ENCODE data around the gene TLR6.
A peak's percentile ranks its signal among the peaks of the same experiment; 100 is the strongest.

The TLR6 gene, protein sequence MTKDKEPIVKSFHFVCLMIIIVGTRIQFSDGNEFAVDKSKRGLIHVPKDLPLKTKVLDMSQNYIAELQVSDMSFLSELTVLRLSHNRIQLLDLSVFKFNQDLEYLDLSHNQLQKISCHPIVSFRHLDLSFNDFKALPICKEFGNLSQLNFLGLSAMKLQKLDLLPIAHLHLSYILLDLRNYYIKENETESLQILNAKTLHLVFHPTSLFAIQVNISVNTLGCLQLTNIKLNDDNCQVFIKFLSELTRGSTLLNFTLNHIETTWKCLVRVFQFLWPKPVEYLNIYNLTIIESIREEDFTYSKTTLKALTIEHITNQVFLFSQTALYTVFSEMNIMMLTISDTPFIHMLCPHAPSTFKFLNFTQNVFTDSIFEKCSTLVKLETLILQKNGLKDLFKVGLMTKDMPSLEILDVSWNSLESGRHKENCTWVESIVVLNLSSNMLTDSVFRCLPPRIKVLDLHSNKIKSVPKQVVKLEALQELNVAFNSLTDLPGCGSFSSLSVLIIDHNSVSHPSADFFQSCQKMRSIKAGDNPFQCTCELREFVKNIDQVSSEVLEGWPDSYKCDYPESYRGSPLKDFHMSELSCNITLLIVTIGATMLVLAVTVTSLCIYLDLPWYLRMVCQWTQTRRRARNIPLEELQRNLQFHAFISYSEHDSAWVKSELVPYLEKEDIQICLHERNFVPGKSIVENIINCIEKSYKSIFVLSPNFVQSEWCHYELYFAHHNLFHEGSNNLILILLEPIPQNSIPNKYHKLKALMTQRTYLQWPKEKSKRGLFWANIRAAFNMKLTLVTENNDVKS

DNA sequence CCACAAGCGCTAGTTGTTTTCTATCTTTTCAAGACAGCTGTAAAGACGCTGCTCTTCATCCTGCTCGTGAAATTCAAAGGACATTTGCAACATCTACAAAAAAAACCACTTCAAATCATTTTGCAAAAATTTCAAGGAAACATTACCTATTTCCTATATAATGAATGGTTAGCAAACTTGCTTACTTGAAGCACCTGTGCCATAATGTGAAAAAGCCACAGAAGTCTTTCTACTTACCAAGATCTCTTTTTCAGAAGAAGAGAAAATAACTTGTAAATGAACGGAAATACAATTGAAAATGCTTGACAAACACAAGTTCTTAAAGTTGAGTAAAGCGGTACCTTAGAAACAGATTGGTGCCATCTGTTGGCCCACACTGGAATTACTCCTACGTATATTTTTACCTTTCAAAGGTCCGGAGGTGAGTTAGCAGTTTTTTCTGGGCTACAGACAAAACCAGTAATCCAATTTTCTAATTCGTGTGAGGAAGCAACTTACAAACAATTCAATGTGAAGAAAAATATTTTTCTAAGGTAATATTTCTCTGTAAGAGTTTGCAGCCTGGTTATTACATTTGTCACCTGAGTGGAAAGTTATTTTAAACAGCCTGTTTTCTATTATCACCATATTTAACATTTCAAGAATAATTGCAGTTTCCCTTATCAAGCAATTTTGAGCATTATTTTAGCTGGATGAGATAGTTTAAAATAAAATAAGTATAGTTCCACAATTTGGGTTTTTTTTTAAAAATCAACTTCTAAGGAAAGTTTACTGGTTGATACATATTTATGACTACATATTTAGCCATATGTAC lies at the start of gene TLR6:
Gene TLR6 (minus strand): TSS at position 294 of the 814 bp plus-strand sequence. CDS start 27,344 bp downstream, outside the sequence.
- peak; percentile 53 for DNase-seq (ENCODE audit: low spot score)
- TF ChIP-seq, protein P1, sequence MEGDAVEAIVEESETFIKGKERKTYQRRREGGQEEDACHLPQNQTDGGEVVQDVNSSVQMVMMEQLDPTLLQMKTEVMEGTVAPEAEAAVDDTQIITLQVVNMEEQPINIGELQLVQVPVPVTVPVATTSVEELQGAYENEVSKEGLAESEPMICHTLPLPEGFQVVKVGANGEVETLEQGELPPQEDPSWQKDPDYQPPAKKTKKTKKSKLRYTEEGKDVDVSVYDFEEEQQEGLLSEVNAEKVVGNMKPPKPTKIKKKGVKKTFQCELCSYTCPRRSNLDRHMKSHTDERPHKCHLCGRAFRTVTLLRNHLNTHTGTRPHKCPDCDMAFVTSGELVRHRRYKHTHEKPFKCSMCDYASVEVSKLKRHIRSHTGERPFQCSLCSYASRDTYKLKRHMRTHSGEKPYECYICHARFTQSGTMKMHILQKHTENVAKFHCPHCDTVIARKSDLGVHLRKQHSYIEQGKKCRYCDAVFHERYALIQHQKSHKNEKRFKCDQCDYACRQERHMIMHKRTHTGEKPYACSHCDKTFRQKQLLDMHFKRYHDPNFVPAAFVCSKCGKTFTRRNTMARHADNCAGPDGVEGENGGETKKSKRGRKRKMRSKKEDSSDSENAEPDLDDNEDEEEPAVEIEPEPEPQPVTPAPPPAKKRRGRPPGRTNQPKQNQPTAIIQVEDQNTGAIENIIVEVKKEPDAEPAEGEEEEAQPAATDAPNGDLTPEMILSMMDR (IDR thresholded peaks at IDR 0.05; ENCODE audit: extremely low read depth, missing control alignments) = peak; percentile 47

GRCh38 chr4:38905652-38906385 lies 49.2 kb upstream of the TLR6 start:
- TF ChIP-seq, protein P1 (IDR thresholded peaks at IDR 0.05; ENCODE audit: extremely low read depth, missing control alignments) = no peak
- no peak for DNase-seq (ENCODE audit: low spot score)

GRCh38 chr4:38904682-38905081 lies 48.1 kb upstream of the TLR6 start:
- DNase-seq (ENCODE audit: low spot score) = no peak
- TF ChIP-seq, protein P1 (IDR thresholded peaks at IDR 0.05; ENCODE audit: extremely low read depth, missing control alignments) = no peak

- no peak for DNase-seq (ENCODE audit: low spot score)
- TF ChIP-seq, protein P1 (IDR thresholded peaks at IDR 0.05; ENCODE audit: extremely low read depth, missing control alignments) = no peak
Observed at GRCh38 chr4:38904090-38904666, 47.6 kb upstream of the TLR6 start.

DNA sequence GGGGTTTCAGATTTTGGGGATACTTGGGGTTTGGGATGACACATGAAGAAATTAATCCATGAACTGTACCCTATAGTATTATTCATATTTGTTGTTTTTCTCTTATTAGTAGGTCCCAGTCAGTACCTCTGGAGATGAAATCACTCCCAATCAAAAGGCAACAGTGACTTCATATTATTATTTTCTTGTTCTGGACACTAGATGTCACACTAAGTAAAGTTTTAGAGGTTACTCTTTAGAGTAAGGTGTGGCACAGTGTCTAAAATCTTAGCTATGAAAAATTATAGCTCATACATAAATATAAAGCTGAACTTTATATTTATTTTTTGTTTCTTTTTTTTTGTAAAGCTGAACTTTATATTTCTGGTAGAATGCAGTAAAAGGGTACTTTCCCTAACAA lies 46.1 kb upstream of the TLR6 start:
- TF ChIP-seq, protein P1 (IDR thresholded peaks at IDR 0.05; ENCODE audit: extremely low read depth, missing control alignments) = peak; percentile 13
- DNase-seq (ENCODE audit: low spot score) = peak; percentile 58

DNA sequence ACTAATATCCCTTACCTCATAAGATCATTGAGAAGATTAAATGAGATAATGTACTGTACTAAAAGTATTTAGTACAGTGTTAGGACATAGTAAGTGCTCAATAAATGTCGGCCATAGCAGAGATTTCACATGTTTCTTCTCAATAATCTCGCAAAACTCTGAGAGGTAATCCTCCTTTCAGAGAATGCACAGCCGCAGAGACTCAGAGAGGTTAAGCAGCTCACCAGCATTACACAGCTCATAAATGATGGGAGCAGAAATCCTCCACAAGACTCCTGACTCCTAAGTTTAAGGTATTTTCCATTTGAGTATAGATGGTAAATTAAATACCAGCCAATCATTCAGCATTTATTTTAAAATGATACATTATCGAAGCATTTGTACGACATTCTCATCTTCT lies 45.6 kb upstream of the TLR6 start:
- TF ChIP-seq, protein P1 (IDR thresholded peaks at IDR 0.05; ENCODE audit: extremely low read depth, missing control alignments) = no peak

More for the DNA sequence above, 45.6 kb upstream of the TLR6 start:
- DNase-seq (ENCODE audit: low spot score) = no peak

All from GM20000 (cell line).